ENCODE results near the gene GPR162.

DNA sequence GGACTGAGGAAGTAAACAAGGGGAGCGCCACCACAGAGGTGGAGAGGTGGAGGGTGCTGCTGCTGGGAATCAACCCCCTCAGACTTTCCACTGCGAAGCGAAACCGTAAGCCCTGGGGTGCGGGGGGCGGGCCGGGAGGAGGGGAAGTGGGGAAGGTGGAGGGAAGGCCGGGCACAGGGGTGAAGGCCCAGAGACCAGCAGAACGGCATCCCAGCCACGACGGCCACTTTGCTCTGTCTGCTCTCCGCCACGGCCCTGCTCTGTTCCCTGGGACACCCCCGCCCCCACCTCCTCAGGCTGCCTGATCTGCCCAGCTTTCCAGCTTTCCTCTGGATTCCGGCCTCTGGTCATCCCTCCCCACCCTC, 49.3 kb upstream of the GPR162 start, which contains the start of gene LAG3:
- TF ChIP-seq, protein P1, sequence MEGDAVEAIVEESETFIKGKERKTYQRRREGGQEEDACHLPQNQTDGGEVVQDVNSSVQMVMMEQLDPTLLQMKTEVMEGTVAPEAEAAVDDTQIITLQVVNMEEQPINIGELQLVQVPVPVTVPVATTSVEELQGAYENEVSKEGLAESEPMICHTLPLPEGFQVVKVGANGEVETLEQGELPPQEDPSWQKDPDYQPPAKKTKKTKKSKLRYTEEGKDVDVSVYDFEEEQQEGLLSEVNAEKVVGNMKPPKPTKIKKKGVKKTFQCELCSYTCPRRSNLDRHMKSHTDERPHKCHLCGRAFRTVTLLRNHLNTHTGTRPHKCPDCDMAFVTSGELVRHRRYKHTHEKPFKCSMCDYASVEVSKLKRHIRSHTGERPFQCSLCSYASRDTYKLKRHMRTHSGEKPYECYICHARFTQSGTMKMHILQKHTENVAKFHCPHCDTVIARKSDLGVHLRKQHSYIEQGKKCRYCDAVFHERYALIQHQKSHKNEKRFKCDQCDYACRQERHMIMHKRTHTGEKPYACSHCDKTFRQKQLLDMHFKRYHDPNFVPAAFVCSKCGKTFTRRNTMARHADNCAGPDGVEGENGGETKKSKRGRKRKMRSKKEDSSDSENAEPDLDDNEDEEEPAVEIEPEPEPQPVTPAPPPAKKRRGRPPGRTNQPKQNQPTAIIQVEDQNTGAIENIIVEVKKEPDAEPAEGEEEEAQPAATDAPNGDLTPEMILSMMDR (IDR thresholded peaks at IDR 0.05; ENCODE audit: low read depth, low read length, poor library complexity, severe bottlenecking), result no peak
- no peak for TF ChIP-seq EZH2phosphoT487 (IDR thresholded peaks at IDR 0.05; ENCODE audit: borderline replicate concordance, low read length)
